Measurements from ENCODE around the gene S100A7A.

The S100A7A gene

DNA sequence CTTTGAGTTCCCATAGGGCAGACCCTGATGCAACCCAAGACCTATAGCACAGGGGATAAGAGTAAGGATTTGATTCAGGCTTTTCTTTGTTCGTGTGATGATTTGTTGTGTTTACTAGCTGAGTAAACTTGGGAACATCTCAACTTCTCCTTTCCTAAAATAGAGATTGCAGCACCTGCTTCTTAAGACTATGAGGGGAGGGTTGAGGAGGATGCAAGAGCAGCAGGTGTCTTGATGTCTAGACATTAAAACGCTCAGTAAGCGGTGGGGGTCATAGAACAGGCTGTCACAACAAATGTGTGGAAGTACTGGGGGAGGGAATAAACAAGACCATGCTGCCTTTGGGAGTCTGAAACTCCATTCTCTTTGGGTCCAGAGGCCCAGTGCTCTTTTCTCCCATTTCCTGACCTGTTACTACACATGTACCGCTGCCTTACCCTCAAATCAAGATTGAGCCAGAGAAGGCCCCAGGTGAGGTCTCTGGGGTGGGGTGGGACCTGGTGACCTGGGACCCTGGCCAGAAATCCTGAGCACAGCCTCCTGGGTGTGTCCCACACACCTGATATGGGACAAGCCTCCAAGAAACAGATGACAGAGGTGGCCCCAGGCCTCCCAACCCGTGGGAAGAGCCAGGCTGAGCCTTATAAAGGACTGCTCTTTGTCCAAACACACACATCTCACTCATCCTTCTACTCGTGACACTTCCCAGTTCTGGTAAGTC is at the start of gene S100A7A:
S100A7A (plus strand) TSS at position 671 of the 721 bp plus-strand sequence. CDS start 1,563 bp downstream, outside the sequence.
- DNase-seq (ENCODE audit: low read depth, low spot score), result no peak

DNA sequence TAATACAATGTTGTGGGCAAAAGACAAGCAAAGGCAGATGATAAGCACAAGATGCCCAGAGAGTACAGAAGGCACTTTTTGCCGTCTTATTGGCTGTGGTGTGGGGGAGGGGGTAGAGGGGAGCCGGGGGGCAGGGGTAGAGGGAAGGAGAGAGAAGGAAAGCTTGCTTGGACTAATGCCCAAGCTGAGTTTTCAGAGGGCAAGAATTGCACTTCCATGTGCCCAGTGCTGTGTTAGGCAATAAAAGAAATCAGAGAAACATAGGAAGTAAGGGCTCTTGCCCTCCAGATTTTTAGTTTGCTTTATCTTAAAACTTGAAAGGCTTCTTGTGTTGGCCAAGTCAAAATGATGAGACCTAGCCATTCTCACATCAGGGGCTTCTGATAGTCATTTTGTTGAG is 49.2 kb upstream of the S100A7A start:
- DNase-seq (ENCODE audit: low read depth, low spot score), result no peak

DNA sequence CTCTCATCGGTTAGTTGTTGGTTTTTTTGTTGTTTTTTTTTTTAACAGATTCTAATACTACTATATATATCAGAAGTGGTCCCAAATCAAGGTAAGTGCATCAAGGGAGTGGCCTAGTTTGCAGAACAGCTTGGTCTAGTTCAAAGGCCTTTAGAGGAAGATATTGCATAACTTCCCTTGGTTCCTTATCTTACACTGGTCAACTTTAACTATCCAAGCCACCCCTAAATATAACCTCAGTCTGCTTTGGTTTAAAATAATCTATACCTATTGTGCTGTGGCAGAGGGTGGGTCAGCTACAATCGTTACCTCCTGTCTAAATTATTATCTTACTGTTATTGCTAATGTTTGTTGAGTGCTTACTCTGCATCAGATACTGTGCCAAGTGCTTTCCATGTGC is 47.8 kb upstream of the S100A7A start:
- no peak for DNase-seq (ENCODE audit: low read depth, low spot score)

DNA sequence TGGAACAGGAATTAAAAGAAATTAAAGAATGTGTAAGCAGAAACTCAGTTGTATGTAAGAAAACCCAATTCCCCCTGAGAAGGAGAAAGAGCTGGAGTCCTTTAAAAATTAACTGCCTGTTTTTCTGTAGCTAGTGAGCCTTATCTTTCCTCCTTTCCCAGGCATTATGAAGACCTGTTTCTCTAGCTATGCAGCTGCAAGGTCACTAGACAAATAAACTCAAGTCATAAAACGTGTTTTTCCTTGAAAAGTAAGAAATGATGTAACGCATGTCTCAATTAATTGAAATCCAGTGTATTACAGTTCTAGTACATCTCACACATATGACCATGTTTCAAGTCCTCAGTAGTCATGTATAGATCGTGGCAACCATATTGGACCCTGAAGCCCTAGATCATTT is 46.2 kb upstream of the S100A7A start:
- DNase-seq (ENCODE audit: low read depth, low spot score), result no peak

DNA sequence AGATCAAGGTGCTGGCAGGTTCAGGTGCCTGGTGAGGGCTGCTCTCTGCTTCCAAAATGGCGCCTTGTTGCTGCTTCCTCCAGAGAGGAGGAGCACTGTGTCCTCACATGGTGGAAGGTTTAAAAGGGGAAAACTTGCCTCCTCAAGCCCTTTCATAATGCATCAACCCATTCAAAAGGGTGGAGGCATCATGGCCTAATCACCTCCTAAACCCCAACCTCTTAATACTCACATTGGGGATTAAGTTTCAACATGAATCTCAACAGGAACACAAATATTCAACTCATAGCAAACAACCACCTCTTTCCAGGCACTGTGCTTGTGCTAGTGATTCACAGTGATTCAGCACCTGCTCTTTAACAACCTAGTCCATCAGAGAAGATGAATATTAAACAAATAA is 45.1 kb upstream of the S100A7A start:
- no peak for DNase-seq (ENCODE audit: low read depth, low spot score)

DNA sequence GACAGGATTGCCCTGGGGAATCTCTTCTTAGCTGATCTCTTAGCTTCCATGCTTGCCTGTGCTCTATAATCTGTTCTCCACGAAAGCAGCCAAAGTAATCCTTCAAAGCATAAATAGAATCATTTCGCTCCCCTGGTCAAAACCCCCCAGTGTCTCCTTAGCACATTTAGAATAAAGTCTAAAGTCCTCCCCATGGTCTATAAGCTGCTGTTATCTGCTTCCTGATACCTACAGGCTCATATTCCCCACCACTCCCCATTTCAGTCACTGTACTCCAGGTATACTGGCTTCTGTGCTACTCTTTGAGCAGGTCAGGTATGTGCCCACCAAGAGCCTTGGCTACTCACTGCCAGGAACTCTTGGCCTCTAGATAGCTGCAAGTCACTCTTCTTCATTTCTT is 43.7 kb upstream of the S100A7A start:
- DNase-seq (ENCODE audit: low read depth, low spot score), result no peak

DNA sequence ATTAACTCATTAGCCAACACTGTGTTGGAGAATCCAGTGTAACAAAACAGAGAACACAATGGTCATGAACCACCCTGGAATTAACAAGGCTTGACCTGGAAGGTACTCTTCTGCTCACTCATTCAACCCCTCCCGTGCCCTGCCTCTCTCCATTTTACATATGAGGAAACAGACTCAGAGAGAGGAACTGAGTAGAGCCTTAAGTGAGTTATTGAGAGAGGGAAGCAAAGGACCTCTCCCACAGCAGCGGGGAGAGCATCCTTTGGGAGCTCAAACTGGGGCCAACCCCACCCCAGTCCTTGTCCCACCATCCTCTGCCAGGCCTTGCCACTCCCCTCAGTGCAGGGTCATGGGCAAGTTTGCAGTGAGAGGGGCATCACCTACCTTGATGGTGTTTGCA is 42.2 kb upstream of the S100A7A start:
- DNase-seq (ENCODE audit: low read depth, low spot score), result no peak

DNA sequence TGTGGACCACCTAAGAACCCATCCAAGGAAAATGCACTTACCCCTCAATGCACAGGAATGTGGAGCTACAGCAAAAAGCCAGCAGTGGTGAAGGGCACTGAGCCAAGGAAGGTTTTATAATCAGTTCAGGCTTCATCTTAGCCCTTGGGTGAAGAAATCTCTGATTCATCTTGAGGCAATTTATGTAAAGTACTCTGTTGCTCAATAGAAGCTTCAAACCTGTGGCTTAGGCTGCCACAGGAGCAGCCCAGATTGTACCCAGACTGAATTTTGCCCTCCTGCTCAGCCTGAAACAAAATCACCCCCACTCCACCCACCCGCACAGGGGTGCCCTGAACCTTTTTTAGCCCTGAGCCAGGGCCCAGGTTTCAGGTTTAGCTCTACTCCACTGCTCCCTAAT is 40.8 kb upstream of the S100A7A start, which contains the start of gene S100A12:
S100A12 (minus strand) TSS at position 111 of the 400 bp plus-strand sequence. CDS start 1,029 bp downstream, outside the sequence.
- DNase-seq (ENCODE audit: low read depth, low spot score), result no peak

DNA sequence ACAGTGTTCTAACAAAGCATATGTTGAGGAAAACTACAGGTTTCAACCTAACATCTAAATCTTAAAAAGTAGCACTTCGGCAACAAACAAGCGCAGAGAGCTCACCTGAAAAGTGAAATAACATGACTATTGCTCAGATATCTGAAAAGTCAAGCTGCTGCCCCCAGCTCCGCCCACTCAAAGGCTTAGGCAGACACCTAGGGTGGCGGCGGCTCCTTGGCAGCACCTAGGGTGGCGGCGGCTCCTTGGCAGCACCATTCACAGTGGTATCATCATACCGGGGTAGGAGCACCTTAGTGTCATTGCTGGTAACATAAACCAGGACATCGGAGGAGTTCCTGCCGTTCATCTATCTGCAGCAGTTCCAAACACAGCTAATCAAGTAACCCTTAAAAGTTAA is 36.7 kb upstream of the S100A7A start:
- DNase-seq (ENCODE audit: low read depth, low spot score), result no peak

DNA sequence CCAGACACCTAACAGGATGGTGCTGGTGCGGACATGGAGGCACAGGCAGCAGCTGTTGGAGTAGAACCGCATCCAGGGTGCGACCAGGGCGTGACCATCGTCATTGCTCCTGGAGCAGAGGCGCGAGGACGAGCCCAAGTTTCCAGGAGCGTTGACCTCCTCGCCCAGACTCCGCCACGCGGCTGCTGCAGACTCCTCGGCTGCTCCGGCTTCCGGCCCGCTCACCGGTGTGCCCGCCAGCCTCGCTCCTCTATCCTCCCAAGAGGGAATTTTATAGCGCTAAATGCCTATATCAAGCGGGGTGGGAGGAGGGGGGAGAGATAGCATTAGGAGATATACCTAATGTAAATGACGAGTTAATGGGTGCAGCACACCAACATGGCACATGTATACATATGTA is 35.6 kb upstream of the S100A7A start:
- no peak for DNase-seq (ENCODE audit: low read depth, low spot score)

DNA sequence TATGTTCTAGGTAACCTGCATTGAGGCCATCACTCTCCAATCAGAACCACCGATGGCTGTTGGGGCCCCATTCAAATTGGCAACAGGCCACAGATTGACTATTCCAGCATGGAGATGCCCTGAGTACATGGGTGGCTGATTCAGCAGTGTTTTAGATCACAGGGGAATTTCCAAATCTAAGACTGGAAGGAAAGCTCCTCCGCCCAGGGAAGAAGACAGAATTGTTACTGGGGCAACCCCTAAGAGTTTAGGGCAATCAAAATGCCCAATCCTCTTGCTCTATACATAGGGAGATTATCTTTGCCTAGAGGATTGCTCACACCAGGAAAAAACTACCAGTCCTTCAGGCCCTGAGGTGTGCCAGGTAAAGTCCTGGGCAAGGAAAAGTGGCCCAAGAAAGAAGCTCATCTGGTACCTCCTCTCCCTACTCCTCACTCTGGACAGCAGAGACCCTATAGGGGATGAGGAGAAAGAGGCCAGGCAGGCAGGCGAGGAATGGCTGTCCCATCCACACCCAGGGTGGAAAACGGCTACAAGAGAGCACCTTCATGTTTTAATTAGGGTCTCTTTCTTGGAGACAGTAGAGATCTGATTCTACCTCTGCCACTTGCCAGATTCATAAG is 31.3 kb upstream of the S100A7A start:
- no peak for DNase-seq (ENCODE audit: low read depth, low spot score)

DNA sequence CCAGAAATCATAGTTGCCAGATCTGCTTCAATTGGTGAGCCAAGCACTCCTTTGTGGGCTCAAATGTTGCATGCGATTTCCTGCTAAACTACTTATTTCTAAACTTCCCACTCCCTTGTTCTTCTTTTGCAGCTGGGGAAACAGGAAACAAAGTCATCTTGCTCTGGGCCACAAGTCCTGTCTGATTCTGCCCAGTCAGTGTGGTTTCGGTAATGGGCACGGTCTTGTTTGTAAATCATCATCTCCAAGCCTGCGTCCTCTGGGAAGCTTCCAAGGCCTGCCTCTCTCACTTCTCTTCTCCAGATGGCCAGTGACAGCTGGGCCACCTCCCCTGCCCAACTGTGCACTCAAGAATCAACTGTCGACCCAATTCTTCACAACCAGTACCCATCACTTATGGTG is 29.8 kb upstream of the S100A7A start:
- DNase-seq (ENCODE audit: low read depth, low spot score), result no peak

DNA sequence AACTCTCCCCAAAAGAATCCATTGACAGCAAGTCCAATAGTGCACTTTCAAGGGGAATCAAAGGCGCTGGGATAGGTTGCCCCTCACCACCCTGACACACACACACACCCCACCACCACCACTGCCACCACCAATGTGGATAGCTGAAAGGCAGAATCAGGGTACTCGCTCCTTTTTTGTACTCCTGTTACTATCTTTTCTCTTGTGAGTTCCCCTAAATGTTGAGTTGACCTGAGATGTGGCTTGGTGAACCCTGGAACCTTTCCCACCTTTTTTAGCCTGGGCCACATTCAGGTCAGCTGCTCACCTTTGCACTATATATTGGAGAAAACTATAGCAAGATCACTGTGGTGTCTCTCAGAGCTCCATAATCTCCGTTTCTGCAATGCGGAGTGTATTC is 29.3 kb upstream of the S100A7A start:
- DNase-seq (ENCODE audit: low read depth, low spot score), result no peak

DNA sequence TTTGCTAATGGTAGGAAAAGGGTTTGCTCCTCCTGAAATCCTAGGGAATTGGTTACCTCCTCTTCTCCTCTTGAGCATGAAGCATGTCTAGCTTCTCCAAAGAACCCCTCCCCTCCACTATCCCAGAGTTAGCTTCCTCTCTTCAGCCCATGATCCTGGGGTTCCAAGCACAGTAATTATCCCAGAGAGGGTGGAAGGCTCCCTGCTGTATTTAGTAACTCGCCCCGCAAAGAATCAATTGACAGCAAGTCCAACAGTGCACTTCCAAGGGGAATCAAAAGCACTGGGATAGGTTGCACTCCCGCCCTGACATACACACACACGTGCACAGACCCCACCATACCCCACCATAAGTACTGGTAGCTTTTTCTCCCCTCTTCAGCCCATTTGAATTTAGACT is 28.5 kb upstream of the S100A7A start:
- no peak for DNase-seq (ENCODE audit: low read depth, low spot score)

DNA sequence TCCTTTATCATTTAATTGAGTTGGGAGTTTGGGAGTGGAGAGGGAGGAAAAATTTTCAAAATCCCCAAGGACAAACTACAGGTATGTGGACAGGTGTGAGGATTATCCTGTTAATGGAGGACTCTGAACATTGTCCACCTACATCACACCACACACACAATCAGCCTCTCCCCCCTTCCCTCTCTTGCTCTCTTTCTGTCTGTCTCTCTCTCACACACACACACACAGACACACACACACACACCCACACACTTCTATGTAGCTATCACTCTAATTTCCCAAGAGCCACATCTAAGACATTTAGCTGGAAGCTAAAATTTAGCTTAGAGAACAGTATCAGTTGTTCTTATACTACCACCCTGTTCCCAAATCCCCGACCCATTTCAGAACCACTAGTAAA is 26.9 kb upstream of the S100A7A start:
- no peak for DNase-seq (ENCODE audit: low read depth, low spot score)

DNA sequence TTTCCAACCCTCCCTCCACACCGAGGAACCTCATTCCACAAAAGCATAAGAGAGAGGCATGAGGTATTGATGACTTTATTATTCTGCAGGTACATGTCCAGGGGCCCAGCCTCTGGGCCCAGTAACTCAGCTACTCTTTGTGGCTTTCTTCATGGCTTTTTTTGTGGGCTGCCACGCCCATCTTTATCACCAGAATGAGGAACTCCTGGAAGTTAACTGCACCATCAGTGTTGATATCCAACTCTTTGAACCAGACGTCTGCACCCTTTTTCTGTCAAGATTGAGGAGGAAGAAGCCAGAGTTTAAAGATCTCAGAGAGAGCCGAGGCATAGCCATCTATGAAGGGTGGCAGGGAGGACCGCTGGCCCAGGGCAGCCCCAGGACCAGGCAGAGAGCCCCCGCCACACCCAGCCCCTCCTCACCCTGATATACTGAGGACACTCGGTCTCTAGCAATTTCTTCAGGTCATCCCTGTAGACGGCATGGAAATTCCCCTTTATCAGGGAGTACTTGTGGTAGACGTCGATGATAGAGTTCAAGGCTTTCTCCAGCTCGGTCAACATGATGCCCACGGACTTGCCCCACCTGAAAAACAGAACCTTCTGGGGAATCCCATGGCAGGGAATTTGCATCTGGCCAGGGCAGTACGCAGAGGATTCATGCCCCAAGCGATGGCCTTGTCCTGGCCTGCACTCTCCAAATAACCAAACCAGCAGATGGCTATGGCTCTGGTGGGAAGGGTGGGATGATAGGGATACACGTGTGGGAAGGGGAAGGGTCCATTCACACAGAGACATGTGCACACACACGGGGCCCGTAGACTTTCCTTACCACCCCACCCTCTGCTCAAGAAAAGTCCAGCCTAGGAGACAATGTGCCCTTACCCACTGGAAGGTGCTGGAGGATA is 26.1 kb upstream of the S100A7A start:
- DNase-seq (ENCODE audit: low read depth, low spot score), result no peak

DNA sequence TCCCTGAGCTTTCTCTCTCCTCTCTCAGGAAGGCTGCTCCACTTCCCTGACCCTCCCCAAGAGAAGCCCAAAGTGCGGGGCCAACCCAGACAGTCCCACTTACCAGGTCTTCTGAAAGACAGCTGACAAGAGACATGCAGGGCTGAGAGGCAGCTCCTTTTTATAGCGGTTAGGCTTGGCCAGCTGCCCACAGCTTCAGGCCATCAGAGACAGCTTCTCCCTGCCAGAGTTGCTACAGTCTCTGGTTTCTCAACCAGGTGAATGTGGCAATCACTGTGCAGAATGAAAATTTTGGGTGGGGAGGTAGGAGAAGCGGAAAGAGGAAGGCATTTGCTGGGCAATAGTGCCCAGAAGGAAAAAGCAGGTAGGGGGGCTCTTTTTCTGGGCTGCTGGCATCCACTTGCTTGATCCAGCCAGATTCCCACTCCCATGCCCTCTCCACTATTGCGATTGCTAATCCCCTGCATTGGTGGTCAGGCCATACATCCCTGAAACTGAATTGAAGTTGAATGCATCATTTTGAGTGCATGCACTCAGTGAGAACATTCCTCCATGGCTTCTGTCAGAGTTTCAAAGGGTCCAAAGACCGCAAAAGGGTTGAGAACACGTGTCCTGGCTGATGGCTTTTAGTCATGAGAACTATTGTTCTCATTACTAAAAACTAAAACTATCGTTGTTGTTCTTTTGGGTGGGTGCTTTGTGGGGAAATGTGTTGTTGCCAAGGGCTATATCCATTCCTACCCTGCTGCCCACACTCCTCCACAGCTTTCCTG is 25.2 kb upstream of the S100A7A start, which contains the start of gene S100A8:
S100A8 (minus strand) TSS at position 136 of the 773 bp plus-strand sequence. CDS start 538 bp downstream, outside the sequence.
- no peak for DNase-seq (ENCODE audit: low read depth, low spot score)

DNA sequence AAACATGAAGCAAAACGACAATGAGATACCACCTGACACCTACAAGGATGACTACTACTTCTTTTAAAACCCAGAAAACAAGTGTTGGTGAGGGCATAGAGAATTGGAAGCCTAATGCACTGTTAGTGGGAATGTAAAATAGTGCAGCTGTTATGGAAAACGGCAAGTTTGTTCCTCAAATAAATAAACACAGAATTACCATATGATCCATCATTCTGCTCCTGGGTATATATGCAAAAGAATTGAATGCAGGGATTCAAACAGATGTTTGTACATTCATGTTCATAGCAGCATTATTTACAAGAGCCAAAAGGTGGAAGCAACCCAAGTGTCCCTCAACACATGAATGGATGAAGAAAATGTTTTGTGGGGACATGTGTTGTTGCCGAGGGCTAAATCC is 24.1 kb upstream of the S100A7A start:
- DNase-seq (ENCODE audit: low read depth, low spot score), result no peak

DNA sequence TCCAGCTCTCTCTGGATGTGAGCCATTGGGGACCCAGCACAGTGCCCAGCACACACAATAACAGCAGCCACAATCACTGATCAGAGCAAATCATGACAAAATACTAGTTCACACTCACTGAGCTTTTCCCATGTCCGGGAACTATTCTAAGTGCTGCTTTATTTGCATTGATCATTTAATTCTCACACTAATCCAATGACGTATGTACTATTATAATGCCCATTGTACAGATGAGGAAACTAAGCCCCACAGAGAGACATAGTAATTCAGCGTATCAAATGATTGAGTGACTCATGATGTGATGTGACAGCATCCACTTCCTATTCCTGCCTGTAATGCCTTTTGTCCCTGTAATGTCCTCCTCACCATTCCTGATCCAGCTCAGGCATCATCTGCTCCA is 23.5 kb upstream of the S100A7A start:
- DNase-seq (ENCODE audit: low read depth, low spot score), result no peak

DNA sequence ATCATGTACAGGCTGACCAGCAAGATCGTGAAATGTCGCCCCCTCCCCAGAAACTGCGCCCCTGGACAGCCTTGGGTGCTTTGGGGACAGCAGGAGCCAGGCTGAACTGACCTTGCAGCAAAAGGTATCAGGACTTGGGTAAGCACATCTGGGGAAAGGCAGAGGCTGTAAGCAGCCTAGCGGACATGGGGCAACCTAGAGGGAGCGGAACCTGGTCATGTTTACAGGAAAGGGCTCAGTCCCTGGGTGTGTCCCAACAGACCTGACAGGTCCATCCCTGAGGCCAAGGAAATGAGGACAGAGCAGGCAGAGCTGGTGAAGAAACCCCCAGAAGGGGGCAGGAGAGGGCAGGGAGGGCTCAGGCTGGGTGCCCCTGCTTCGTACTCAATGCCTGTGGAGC is 22.4 kb upstream of the S100A7A start:
- DNase-seq (ENCODE audit: low read depth, low spot score), result no peak

DNA sequence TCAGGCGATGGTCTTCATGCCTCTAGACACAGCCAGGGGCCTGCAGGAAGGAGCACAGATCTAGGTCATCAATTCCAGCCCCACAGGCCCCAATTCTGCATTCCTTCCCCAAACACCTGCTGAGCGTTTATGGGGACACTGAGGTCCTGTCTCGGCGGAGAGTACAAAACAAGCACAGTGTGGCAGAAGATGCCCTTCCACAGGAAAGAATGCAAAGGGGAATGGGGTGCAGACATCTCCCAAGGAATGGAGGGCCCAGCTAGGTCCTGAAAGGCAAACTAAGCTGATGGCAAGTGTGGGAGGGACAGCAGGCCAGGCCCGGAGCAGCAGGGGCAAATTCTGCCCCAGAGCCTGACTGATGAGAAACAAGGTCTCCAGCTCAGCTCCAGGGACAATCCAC is 21.9 kb upstream of the S100A7A start:
- DNase-seq (ENCODE audit: low read depth, low spot score), result no peak

Data from activated naive CD8-positive, alpha-beta T cell treated with anti-CD3 and anti-CD28 coated beads, Interleukin-2, amount 50 U/mL, for 16 hours (primary cell).